ENCODE data around the gene TMOD4.

TMOD4 gene

GRCh38 chr1:151175041-151175741 lies 590 bp downstream of the TMOD4 start:
- peak in 11 of 14 donors; percentile 4 to 70 (median 39) for DNase-seq

- no peak for DNase-seq
Measured at GRCh38 chr1:151171190-151171589, 4.6 kb downstream of the TMOD4 start.

- no peak for DNase-seq
Measured at GRCh38 chr1:151167116-151167515, 8.7 kb downstream of the TMOD4 start.

DNA sequence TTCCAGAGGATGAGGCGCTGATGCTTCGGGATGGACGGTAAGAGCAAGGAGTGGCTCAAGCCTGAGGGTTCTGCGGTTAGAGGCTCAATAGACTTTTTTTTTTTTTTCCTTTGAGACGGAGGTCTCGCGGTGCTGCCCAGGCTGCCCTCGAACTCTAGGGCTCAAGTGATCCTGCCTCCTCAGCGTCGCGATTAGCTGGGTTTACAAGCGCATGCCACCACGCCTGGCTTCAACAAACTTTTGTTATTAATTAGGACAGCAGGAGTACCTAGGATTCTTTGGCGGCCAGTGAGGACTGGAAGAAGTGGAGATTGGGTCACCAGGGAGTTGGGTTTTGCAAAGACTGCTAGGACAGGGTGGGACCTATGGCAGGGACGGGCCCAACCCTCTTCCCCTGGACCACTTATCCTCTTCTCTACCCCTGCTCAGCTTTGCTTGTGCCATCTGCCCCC lies 9.2 kb downstream of the TMOD4 start:
- peak in 1 of 14 donors; percentile 40 for DNase-seq

GRCh38 chr1:151165738-151166504 lies 9.9 kb downstream of the TMOD4 start, which contains the start of the genes LYSMD1 and SCNM1:
Gene LYSMD1 (minus strand): TSS chr1:151165902. CDS start chr1:151165258, 644 bp downstream.
Gene SCNM1 (plus strand): TSS chr1:151166144. CDS start chr1:151166153, 9 bp downstream.
- DNase-seq: peak; percentile 65 to 99 (median 96)

DNA sequence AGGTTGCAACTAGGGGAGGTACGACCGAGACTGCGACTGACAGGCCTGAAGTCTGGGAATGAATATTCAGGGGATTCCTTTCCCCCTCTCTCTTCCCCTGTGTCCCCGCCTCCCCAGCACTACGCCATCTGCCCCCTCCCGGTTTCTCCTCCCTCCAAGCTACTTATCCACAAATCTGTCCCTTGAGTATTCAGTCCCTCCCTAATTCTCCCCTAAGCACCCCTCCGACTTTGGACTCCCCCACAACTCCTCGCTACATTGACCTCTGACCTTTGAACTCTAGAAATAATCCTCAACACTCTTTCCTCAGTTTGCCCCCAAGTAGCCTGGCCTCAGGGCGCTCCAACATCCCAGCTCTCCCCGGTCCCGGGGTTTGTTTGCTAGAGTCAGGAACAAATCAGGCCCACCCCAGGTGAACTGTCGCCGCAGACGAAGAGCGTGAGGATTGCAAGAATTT lies 10.5 kb downstream of the TMOD4 start:
- DNase-seq: peak in 5 of 14 donors; percentile 58 to 80 (median 63)

DNA sequence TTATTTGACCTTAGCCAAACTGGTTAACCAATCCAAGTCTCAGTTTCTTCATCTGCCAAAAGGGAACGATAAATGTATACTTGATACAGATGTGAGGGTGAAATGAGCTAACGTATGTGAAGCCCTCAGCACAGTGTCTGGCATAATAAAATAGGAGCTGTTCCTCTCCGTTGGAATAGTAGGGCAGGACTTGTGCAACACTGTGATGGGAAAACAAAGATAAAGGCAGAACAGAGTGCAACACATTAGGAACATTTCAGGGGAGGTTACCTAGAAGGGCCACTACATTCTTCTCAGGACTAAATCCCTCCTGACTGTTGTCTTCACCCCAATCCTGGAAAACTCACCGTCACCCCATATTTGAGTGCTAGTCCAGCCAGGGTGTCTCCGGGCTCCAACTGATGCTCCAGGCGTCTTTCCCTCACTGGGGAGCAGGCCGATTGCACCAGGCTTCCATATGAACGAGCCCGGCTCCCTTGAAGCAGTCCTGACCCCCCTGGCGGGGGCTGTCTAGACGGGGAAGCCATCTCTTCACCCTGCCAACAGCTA lies 11.0 kb downstream of the TMOD4 start:
- DNase-seq: peak in 3 of 14 donors; percentile 35 to 47 (median 40)

GRCh38 chr1:151159373-151159772 lies 16.4 kb downstream of the TMOD4 start:
- no peak for DNase-seq

DNA sequence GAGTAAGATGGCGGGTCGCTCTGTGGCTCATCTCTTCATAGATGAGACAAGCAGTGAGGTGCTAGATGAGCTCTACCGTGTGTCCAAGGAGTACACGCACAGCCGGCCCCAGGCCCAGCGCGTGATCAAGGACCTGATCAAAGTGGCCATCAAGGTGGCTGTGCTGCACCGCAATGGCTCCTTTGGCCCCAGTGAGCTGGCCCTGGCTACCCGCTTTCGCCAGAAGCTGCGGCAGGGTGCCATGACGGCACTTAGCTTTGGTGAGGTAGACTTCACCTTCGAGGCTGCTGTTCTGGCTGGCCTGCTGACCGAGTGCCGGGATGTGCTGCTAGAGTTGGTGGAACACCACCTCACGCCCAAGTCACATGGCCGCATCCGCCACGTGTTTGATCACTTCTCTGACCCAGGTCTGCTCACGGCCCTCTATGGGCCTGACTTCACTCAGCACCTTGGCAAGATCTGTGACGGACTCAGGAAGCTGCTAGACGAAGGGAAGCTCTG lies 17.0 kb downstream of the TMOD4 start:
- peak in 2 of 14 donors; percentile 30 to 31 for DNase-seq

DNA sequence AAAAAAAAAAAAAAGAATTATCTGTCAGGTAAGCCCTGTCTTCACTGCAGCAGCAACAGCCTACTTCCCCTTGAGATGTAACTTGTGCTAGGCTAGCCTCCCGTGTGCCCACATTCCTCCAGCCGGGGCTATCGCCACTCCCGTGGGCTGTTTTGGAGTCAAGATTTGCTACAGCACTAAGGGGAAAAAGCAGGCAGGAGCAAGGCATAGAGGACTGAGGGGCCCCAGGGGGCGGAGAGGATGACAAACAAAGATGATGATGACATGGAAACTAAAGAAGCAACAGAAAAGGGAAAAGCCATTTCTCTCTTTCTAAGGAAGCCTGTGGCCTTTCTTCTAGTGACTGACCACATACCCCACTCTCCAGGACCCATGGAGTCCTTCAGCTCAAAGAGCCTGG lies 17.5 kb downstream of the TMOD4 start:
- no peak for DNase-seq

DNA sequence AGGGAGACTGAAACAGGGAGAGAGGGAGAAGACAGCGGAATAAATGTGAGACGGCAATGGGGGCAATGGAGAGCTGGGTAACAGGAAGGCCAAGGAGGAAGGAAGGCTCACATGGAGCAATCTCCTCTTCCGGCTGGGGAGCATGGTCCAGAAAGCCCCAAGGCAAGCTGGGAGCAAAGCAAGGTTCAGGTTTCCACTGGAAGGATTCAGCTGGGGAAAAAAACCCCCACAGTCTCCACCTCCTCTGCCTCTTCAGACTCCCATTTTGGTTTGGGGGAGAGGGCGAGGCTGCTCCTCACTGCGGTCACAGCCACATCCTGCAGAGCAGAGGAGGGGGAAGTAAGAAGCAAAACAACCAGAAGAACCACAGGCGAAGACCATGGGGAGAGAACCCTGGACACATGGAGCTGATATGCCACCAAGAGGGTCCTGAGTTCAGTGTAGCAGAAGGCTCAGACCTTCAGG lies 18.7 kb downstream of the TMOD4 start:
- DNase-seq: peak in 5 of 14 donors; percentile 15 to 37 (median 27)

DNA sequence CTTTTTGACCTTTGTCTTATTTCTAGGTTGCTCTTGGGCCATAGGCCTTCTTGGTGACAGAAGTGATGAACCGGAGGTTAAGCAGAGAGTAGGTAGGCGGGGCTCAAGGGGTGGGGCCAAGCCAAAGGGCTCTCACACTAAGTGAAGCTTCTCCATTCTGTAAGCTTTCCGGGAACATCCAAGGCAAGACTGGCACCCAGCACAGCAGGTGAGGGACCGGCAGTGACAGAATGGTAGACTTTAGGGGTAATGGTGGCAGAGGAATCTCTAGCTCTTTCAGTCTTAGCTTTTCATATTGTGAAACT lies 19.3 kb downstream of the TMOD4 start, which contains the start of gene TNFAIP8L2:
Gene TNFAIP8L2 (plus strand): TSS at position 135 of the 305 bp plus-strand sequence. CDS start 2,049 bp downstream, outside the sequence.
- peak in 3 of 14 donors; percentile 18 to 26 (median 21) for DNase-seq

- DNase-seq: no peak
Measured at GRCh38 chr1:151147665-151148064, 28.1 kb downstream of the TMOD4 start.

GRCh38 chr1:151147132-151147503 lies 28.7 kb downstream of the TMOD4 start:
- DNase-seq: peak in 1 of 14 donors; percentile 72

- DNase-seq: peak; percentile 67 to 97 (median 92)
Measured at GRCh38 chr1:151146412-151147131, 29.2 kb downstream of the TMOD4 start, which contains the start of gene SEMA6C. Gene SEMA6C (minus strand): TSS chr1:151146631. CDS start chr1:151142621, 4,010 bp downstream.

DNA sequence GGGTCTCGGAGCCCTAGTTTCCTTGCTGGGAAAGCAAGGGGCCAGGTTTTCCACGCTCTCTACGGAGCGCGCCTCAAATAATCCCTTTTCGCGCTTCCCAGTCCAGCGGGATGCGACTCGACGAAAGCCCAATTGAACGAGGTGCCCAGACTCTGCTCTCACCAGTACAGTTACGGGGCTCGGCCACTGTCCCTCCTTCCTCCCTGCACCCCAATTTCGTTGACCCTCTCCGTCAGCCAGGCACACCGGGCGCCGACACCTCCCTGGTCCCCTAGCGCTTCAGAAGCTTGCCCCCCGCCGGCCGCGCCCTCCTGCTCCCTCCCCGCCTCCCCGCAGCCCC lies 29.7 kb downstream of the TMOD4 start:
- DNase-seq: no peak

GRCh38 chr1:151145304-151146071 lies 30.3 kb downstream of the TMOD4 start:
- peak in 4 of 14 donors; percentile 19 to 57 (median 34) for DNase-seq

DNA sequence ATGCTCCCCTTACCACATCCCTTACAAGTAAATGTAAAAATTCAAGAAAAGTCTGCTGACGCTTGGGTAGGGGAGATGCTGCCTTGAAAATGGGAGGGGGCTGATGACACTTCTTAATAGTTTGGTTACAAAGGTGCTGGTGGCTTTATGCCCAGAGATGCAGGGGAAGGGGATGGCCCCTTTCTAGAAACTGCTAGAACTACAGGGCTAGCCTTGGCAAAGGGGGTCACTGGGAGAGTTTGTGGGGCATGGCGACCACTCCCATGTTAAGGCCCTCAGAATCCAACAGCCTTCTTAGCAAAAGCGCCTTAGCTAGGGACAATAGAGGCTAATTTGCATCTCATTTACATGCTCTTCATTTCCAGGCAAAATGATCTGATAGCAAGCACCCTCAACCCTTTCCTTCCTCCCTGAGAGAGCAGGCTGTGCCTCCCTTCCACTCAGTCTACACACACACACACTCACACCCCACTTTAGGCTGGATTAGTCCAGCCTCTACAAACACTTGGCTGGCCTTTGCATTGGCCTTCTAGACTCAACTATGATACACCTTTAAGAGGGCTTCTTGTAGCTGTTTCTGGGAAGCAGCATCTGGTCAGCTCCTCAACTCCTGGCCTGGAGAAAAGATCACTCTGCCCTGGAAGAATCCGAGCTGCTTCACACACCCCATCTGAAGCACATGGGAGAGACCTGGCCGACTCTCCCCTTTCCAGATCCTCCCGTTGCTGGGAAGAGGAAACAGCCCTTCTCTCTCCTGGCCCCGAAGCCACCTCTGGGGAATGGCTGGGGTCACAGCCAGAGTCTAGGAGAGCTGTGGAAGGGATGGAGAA lies 31.1 kb downstream of the TMOD4 start:
- DNase-seq: peak in 1 of 14 donors; percentile 29

DNA sequence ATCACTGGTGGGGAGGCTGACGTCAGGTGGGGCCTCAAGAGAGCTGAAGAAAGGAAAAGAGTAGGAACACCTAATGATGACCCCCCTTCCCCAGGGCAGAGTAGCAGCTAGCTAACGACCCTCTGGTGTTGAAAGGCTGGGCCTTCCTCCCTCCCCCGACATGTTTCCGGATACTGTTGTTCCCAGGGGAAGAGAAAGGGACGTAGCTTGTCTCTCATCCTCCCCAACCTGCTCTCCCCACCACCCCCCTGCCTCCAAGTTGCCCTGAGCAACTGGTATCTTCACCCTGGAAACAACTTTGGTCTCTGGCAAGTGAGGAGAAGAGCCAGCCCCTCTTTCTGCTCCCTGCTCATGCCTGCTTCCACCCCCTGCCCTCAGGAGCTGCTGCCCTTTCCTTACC lies 31.8 kb downstream of the TMOD4 start:
- DNase-seq: no peak

DNA sequence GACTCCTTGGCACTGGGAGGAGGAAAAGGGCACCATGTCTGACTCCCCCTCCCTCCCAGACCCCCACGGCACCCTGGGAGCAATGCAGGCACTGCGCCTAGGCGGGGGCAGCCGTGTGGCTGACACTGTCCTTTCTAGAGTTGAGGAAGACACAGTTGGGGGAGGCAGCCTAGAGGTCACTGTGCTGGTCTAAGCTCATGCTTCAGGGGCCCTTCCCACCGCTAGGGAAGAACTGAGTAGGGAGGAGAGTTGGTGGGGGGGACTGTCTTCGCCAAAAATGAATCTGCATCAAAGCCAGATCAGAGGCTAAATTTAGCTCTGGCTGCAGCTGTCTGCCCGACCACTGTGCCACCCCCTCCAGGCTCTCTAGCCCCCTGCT lies 32.7 kb downstream of the TMOD4 start:
- no peak for DNase-seq
